NCI-H82 (cell line): ENCODE results near the gene ADCY2.
A peak's percentile ranks its signal among the peaks of the same experiment; 100 is the strongest.

Experiments
- DNase-seq: peaks from one replicate; lab custom pipeline; 2025; lab: John Stamatoyannopoulos, UW

Gene ADCY2

DNA sequence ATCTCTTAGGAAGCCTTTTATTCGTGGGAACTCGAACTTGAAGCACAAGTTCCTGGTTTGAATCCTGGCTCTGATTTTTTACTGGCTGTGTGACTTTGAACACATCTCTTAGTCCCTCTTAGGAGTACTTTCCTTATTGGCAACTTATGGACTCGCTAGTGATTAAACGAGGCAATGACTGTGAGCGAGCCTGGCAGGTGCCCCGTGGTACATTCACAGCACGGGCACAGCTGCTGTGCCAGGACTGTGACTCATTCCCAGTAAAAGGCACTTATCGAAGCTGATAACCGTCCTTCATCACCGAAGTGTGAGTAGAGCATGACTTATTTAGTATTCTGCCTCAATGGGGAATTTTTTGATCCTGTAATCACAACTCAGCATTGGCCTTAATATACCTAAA, 432.3 kb downstream of the ADCY2 start:
- no peak for DNase-seq

DNA sequence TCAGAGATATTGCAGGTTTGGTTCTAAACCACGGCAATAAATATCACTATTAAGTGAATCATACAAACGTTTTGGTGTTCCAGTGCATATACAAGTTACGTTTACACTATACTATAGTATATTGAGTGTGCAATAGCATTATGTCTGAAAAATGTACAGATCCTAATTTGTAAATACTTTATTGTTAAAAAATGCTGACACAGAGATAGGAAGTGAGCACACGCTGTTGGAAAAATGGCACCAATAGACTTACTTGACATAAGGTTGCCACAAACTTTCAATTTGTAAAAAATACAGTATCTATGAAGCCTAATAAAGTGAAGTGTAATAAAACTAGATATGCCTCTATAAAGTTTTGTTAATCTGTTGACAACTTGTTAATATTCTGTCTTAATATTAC, 439.0 kb downstream of the ADCY2 start:
- no peak for DNase-seq

DNA sequence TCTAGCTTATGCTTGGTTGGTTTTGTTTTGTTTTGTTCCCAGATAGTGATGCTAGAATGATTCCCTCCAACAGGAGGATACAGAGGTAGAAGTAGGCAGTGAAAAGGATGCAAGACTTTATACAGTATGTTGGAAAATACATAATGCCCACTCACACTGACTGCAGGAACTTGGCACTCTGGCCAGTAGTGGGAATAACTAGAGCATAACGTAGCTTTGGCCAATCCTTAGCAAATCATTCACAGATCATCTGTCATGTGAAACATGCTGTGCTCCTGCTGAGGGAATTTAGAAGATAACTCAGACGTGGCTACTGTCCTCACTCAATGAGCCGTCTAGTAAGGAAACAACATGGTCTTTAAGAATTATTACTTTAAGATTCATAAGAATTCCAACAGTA, 441.5 kb downstream of the ADCY2 start:
- DNase-seq = peak; percentile 3

DNA sequence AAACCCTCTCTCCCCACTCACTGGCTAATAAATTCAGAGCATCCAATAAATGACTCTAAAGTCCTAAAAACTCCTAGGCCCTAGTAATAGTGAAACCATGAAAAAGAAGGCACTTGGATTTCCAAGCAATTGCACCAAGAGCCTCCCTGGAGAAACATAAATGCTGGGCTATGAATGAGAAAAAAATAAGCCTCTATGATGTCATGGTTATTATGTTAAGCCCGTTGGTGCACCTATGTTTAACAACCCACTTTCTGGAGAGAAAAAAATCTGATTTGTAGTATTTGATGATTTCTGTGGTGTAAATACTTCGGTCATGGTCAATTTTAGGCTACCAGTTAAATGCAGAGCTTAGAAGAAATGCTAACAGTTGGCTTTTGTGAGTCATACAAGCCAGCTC, 446.6 kb downstream of the ADCY2 start:
- DNase-seq = no peak

DNA sequence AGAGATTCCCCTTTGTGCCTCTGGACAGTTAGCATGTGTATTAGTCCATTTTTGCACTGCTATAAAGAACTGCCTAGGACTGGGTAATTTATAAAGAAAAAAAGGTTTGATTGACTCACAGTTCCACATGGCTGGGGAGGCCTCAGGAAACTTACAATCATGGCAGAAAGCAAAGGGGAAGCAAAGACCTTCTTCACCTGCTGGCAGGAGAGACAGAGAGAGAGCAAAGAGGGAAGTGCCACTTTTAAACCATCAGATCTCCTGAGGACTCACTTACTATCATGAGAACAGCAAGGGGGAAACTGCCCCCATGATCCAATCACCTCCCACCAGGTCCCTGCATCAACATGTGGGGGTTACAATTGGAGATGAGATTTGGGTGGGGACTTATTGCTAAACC, 449.0 kb downstream of the ADCY2 start:
- DNase-seq = no peak

DNA sequence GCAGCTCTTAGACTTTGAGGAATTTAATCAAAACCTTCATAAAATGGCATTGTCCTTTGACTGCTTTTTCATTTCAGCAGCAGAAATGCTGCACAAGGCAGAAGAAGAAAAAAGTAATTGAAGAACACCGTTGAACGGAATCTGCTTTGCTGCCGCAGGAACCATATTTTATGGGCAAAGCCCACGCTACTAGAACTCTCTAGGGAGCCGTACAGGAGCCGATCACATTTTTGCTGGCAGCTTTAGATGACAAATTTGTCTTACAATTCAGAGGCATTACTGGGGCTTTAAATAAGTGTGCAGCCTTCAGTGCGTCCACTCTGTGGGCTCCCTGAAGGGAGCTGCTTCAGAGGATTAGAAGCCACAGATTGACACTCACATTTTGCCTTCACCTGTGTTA, 449.6 kb downstream of the ADCY2 start:
- DNase-seq = no peak

DNA sequence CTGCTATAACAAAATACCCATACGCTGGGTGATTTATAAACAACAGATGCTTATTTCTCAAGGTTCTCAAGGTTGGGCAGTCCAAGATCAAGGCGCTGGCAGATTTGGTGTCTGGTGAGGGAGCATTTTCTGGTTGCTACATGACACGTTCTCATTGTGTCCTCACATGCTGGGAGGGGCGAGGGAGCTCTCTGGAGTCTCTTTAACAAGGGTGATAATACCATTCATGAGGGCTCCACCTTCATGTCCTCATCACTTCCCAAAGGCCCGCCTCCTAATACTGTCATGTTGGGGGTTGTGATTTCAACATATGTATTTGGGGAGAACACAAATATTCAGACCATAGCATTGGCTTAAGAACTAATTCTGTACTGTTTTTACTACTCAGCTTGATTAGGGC, 450.4 kb downstream of the ADCY2 start:
- DNase-seq = no peak

DNA sequence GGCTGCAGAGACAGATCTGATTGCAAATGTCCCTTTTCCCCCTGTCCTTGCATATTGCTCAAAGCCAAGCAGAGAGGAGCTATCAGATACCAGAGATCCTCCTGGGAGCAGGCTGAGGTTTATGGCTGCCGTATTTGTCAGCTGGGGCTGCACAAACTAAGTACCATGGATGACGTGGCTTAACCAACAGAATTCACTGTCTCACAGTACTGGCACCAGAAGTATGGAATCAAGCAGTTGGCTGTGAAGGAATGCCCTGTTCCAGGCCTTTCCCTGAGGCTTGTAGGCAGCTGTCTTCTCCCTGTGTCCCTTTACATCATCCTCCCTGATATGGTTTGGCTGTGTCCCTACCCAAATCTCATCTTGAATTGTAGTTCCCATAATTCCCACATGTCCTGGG, 452.4 kb downstream of the ADCY2 start:
- DNase-seq = no peak

DNA sequence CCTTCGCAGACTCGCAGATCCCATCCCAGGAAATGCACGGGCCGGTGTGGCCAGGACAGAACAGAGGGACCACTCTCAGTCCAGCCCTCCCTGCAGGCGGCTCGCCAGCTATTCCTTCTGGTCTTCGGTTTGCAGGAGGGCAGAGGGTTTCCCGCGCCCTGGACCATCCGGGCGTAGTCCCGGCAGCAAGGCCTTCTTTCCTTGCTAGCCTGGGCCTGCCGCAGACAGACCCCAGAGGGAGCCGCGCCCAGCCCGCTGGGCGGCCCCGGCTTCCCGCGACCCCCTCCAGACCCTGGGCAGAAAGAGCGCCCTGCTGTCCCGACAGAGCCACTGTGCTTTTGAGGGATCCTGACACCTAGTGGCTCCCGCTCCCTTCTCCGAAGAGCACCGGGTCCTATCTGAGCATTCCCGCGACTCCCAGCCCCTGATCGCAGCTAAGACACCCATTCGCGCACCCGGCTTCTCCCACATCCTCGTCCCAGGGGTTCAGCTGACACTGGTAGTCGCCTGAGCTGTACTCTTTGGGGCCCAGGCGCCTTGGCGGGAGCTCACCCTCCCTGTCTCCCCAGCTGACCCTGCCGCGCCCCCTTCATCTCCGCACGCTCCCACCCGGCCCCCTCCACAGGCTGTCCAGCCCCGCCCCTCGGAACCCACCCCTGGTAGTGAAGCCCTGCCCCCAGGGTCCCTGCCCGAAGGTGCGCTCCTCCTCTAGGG, 453.9 kb downstream of the ADCY2 start:
- DNase-seq = peak; percentile 61

DNA sequence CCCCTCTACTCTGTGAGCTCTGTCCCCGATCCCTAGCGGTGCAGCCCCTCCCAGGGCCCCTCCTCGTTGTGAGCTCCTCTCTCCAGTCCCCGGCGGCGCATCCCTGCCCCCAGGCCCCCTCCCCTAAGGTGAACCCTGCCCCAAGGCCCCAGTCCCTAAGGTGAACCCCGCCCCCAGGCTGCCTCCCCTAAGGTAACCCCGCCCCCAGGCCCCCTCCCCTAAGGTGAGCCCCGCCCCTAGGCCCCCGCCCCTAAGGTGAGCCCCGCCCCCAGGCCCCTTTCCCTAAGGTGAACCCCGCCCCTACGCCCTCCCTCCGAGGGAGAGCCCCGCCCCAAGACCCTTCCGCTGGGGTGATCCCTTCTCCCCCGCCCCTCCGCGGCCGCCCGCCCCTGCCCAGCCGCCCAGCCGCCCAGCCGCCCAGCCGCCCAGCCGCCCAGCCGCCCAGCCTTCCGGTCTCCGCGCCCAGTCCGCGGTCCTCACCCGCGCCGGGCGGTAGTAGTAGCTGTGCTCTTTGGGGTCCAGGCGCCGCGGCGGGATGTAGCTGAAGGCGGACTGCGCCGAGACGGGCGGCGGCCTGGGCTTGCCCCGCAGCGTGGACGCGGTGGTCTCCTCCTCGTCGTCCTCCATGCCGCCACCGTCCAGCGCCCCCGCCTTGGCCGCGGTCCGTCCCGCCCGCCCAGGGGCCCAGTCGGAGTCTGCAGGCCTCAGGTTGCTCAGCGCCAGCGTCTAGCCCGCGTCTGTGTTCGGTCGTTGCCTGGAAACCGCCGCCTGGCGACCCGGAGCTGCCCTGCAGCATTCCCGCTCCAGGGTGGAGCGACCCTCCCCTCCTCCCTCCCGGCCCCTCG, 454.7 kb downstream of the ADCY2 start, which contains the start of gene CFAP90:
TSS of gene CFAP90 (minus strand) at position 739 of the 845 bp plus-strand sequence. CDS start at position 627, 112 bp downstream.
- peak; percentile 84 for DNase-seq

DNA sequence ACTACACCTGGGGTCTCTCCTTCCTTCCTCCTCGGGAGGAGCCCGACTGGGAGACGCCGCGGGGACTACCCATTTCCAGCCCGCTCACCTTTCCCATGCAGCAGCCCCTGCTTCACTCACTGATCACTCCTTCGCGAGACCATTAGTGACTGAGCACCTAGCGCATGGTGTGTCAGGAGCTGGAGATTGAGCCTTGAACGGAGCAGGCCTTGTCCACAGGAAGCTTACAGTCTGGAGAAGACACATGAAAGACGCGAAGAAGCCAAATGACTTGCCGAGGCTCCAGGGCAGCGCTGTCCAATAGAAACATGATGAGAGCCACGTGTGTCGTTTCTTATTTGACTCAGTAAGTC, 455.3 kb downstream of the ADCY2 start:
- DNase-seq = no peak

DNA sequence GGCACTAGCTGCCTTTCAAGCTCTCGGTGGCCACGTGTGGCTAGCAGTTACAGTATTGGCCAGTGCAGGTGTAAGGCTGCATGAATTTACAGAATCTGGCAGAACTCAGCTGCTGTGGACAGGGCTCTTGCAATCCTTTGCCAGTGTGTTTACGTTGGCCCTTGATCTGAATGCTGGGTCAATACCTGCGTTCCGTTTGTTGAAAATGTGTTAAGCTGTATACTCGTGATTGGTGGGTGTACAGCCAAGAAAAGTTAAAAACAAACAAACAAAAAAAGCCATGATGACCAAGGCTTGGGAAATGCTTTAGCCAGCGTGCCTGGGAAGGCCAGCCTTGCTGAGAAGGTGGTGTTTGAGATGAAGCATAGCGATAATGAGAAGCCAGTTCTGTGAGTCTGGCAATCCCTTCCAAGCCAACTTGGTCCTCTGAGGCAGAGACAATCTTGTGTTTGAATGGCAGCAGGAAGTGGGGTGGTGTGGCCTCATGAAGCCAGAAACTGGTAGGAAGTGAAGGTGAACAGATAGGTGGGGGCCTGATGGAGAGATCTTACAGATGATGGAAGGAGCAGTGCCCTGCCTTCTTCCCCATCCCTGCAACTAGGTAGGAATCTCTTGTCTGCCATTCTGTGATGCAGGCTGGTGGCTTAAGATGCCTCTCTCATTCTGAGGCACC, 455.8 kb downstream of the ADCY2 start:
- no peak for DNase-seq

DNA sequence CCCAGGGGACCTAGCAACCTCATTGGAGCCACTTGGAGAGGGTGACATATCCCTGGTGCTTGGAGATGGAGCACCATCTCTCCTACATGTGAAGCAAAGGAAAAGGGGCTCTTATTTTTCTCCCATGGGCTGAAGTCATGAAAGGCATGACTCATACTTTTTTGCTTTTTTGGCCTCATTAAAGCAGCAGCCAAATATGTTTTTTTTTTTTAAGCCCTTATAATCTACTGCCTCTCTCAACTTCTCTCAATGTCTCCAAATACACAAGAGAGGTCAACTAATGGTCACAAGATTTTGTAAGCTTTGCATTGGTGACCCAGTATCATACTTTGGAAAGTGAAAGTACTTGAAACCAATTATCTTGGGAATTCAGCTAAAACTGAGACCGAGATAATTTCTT, 456.6 kb downstream of the ADCY2 start:
- DNase-seq = no peak

DNA sequence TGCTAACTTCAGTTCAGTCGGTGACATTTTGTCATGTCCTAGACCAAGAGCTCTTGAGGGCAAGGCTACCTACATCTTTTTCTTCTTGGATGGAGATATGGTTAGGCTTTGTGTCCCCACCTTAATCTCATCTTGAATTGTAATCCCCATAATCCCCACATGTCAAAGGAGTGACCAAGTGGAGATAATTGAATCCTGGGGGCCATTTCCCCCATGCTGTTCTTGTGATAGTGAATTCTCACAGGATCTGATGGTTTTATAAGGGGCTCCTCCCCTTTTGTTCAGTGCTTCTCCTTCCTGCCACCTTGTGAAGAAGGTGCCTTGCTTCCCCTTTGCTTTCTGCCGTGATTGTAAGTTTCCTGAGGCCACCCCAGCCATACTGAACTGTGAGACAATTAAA, 457.1 kb downstream of the ADCY2 start:
- DNase-seq = peak; percentile 66

DNA sequence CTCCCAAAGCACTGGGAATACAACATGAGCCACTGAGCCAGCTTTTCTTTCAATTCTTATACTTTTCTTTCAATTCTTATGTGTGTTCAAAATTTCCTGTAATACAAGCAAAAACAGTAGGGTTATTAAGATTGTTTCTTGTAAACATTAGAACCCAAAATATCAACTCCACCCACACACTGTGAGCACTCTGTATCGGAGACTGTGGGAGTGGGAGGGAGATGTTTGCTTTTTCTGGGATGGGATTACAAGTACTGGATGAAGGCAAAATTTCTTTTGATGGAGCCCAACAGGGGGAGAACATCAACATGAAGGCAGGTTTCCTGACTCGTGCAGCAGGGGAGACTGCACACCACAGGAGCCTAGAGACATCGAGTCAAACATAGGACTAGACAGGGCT, 459.7 kb downstream of the ADCY2 start:
- DNase-seq = no peak

DNA sequence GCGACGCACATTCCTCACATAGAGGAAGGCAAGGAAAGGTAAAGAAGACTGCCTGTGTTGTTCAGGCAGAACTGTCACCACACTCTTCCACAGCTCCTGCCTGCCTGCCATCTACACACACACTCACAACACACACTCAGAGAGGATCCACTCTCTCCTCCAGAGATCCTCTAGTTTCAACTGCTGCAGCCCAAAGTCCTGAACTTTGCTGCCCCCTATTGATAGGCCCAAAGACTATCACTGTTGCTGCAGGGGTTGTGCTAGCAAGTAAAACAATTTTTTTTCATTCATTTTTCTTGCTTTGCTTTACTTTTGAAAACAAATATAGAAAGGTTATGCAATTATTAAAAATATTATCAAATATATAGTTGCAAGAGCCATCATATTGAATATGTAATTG, 460.9 kb downstream of the ADCY2 start:
- peak; percentile 65 for DNase-seq

DNA sequence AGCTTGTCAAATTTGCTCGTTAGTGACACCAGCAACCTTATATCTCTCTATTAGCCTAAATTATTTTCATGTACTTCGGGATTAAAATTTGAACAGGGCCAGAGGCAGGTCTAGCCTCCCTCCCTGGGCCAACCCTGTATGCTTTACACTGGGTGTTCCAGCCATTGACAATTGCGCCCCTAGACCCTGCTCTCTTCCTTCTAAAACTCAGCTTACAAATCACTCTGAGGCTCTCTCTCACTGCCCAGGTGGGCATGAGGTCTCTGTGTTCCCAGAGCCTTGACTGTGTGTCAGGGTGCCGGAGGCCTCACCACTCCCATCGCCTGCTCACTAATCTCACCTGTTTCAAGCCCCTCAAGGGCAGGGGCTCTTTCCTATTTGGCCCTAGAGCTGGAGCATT, 461.4 kb downstream of the ADCY2 start:
- DNase-seq = no peak

DNA sequence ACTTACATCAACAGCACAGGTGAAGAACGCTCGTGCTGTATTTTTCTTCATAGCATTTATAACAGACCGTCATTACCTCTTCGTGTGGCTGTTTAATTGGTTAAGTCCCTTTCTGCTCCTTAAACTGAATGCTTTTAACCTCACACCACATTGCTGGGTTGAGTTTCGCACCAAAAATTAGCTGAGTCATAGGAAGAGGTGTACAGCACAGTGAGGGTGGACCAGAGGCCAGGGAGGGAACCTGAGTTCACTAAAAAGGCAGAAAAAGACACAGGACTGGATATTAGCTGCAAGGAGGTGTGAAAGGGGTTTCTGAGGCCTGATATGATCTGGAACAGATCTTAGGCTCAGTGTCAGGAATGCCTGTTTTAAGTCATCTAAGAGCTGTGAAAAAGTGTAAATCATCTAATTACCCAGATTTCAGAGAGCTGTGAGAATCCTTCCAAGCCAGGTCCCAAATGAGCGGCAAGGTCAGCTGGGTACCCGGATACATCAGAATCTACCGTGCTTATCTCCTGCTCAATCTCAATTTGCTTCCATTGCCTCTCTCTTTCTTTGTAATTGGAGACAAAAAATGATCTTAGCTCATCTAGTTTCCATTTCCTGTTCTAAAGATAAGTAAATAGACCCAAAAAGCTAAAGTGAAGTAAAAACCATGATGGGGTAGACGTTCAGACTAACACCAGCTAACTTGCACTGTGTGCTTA, 462.1 kb downstream of the ADCY2 start:
- no peak for DNase-seq

DNA sequence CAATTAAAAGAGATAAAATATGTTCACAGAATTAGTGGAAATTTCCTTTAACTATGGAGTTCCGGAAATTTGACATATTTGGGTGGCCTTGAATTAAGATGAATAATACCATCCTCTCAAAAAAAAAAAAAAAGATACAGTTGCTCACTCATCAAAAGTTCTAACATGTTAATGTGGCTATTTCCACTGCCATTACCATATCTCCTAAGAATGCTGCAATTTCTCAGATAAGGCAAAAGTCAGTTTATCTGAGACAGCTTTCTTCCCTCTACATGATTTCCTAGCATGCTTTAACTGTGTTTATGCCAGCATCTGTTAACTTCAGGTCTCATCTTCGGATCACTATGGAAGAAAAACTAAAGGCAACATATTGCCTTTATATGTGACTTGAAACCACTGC, 470.3 kb downstream of the ADCY2 start:
- no peak for DNase-seq

DNA sequence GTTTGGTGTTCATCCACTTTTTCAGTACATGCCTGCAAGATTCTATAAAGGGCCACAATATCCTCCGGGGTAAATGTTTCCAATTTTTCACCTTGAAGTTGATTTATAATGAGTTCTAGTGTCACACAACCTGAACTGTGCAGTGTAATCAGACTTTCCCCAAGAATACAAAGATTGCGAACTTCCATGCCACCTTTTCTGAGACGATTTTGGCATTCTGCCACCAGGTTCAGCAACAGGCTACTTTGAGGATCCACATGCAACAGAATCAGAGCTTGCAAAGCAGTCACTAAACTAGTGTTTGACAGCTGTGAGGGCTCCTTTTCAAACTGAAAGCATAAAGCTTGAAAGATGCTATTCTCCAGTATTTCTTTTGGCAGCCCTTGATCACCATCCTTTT, 471.3 kb downstream of the ADCY2 start:
- DNase-seq = no peak

DNA sequence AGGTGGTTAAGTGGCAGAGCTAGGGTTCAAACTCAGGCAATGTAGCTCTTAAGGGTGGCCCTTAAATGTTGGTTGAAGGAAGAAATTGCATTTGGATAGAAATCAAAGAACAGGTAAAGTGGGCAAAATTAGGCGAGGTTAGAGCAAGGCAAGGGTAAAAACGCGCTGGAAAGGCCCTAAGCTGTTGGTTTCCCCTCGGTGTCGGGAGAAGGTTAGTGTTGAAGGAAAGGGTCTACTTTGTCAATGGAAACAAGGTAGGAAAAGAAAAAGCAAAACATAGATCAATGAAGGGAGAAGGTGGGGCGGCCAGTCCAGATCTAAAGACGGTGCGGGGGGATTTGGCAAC, 472.5 kb downstream of the ADCY2 start:
- DNase-seq = no peak

DNA sequence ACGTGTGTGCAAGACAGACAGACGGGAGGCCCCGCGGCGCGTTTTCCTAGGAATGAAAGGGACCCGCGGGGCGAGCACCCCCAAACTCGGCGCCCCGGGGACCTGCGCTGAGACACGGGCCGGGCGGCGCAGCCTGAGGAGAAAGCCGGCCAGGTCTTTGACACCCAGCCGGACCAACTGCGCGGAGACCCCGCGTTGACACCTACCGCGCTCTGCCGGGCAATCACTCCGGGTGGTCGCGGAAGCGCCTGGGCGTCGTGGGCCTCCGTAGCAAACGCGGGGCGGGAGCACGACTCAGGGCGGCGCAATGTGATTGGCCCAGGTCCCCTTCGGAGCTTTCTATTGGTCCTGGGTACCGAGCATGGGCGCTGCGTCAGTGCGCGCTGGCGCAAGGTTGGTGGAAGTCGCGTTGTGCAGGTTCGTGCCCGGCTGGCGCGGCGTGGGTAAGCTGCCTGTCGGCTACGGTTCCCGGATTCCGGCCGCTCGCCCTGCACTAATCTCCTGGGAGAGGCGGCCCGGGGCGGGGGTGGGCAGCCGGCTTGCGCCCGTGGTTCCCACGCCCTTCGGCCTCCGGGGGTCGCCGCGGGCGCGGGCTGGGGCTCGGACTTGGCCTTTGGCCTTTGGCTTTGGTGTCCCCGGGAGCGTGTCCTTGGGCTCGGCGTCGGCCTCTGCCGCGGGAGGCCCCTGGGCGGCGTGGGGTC, 473.0 kb downstream of the ADCY2 start, which contains the start of the genes FASTKD3 and MTRR:
TSS of gene FASTKD3 (minus strand) at position 259 of the 701 bp plus-strand sequence. CDS start 948 bp downstream, outside the sequence.
TSS of gene MTRR (plus strand) at position 376 of the 701 bp plus-strand sequence. CDS start 1,647 bp downstream, outside the sequence.
- DNase-seq = peak; percentile 96
